Lower leg skin (tissue), 4 donors: Measurements from ENCODE around the gene BRSK1. TPM values are rescaled to one million over a fixed set of nuclear protein-coding genes. Genes with fewer than 3 reads are reported as not detected.

Experiments used
- DNase-seq, 2 donors: peaks; one replicate each; pipeline ENCODE4 v3.0.0-alpha.2; 2019; ENCODE audit warnings: low spot score in 2 of 2
- H3K4me3 ChIP-seq: fragments of 200-600 bp; sonication (generic); 2 replicates; pipeline ENCODE4 v1.5.1; 2017; ENCODE audit warnings: mild to moderate bottlenecking, low read depth; ENCODE audit not compliant: poor library complexity, severe bottlenecking
- POLR2A ChIP-seq, 2 donors: fragments of 450-650 bp; IDR thresholded peaks; one replicate each; pipeline ENCODE4 v1.6.1; 2016 to 2017; ENCODE audit warnings: antibody characterized with exemption in 2 of 2, mild to moderate bottlenecking in 1 of 2, moderate library complexity in 1 of 2
- WGBS, 2 donors: methylation state at CpG; one replicate each; pipeline ENCODE4 v1.1.5; 2018; 5-methylcytosine and 5-hydroxymethylcytosine counted together
- intact Hi-C: fragments of 100-400 bp; cut with DNase I; formaldehyde crosslinking; loops from one replicate; pipeline ENCODE4 v1.15.0; 2023; ENCODE audit warnings: low total_unique reads
- total RNA-seq, 4 donors: library from RNA; depleted of rRNA; stranded (reverse); fragments of >200 nt; gene quantifications; one replicate each; pipeline ENCODE4 v1.1.0, GENCODE V29; 2016
- TF ChIP-seq, protein P1 (sequence below), 3 donors: fragments of 450-650 bp; IDR thresholded peaks; one replicate each; pipeline ENCODE4 v1.5.1; 2016; ENCODE audit warnings: antibody characterized with exemption in 3 of 3, mild to moderate bottlenecking in 3 of 3, moderate library complexity in 2 of 3

The BRSK1 gene
- total RNA-seq, 4 donors from 2014 or later: 0.44 to 4.6 TPM; not detected in 2

DNA sequence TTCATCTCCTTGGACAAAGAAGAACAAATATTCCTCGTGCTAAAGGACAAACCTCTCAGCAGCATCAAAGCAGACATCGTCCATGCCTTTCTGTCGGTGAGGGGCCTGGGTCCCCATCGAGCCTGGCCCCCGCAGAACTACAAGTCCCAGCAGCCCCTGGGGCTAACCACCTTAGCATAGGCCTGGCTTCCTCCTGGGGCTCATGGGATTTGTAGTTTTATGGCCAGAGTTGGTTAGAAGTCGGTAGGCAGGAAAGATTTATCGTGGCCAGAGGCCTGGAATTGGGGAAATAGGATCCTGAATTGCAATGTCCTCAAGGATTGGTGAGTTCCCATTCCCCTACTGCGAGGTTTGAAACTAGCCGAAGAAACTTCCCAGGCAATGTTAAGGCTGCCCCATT, 21.7 kb downstream of the BRSK1 start:
- intact Hi-C loops: no loop called here
- WGBS, 2 donors: 80 to 90% methylated on average over 9 of the region's 9 CpGs
- DNase-seq: no peak
- no peak overlapping the region for H3K4me3 ChIP-seq
- TF ChIP-seq, protein P1, sequence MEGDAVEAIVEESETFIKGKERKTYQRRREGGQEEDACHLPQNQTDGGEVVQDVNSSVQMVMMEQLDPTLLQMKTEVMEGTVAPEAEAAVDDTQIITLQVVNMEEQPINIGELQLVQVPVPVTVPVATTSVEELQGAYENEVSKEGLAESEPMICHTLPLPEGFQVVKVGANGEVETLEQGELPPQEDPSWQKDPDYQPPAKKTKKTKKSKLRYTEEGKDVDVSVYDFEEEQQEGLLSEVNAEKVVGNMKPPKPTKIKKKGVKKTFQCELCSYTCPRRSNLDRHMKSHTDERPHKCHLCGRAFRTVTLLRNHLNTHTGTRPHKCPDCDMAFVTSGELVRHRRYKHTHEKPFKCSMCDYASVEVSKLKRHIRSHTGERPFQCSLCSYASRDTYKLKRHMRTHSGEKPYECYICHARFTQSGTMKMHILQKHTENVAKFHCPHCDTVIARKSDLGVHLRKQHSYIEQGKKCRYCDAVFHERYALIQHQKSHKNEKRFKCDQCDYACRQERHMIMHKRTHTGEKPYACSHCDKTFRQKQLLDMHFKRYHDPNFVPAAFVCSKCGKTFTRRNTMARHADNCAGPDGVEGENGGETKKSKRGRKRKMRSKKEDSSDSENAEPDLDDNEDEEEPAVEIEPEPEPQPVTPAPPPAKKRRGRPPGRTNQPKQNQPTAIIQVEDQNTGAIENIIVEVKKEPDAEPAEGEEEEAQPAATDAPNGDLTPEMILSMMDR (IDR thresholded peaks at IDR 0.05): no peak
- TF ChIP-seq POLR2A (IDR thresholded peaks at IDR 0.05): no peak

DNA sequence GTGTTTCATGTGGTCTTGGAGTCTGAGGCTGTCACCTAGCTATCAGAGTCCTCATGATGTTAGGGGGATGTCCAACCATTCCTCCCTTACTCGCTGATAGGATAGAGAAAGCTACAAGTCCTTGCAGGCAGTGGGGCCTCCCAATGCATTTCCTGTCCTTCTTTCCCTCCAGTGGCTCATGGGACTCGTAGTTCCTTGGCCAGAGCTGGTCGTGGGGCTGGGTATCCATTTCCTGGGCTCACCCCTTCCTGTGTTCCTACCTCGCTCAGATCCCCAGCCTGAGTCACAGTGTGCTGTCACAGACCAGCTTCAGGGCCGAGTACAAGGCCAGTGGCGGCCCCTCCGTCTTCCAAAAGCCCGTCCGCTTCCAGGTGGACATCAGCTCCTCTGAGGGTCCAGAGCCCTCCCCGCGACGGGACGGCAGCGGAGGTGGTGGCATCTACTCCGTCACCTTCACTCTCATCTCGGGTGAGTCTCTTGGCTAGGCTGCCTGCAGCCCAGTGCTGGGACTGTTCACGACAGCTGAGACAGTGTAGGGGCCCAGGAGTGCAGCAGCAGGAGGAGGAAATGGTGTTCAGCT, 22.3 kb downstream of the BRSK1 start:
- WGBS, 2 donors: 90 to 95% methylated on average over 14 to 17 of the region's 17 CpGs
- DNase-seq: no peak
- H3K4me3 ChIP-seq: no peak overlapping the region
- TF ChIP-seq POLR2A (IDR thresholded peaks at IDR 0.05): no peak
- TF ChIP-seq, protein P1 (IDR thresholded peaks at IDR 0.05): no peak
- intact Hi-C loops: no loop called here

DNA sequence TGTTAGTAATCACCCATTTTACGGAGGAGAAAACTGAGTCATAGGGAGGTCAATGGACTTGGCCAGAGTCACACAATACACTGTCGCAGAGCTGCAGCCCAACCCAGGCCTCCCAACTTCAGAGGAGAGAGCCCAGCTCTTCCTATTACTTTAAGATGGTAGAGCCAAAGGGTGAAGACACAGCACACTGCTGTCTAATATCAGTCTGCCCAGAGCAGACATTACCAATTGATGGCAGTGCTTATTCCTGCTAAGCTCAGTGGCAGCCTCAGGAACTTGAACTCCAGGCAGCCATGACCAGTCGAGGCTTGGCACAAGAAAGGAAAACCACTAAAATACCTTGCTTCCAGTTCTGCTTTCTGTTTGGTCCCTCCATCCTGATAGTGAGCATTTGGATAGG, 22.9 kb downstream of the BRSK1 start:
- H3K4me3 ChIP-seq: no peak overlapping the region
- DNase-seq: no peak
- 78 to 80% methylated on average over 3 of the region's 3 CpGs for WGBS, 2 donors
- TF ChIP-seq, protein P1 (IDR thresholded peaks at IDR 0.05): no peak
- TF ChIP-seq POLR2A (IDR thresholded peaks at IDR 0.05): no peak
- intact Hi-C loops: no loop called here

DNA sequence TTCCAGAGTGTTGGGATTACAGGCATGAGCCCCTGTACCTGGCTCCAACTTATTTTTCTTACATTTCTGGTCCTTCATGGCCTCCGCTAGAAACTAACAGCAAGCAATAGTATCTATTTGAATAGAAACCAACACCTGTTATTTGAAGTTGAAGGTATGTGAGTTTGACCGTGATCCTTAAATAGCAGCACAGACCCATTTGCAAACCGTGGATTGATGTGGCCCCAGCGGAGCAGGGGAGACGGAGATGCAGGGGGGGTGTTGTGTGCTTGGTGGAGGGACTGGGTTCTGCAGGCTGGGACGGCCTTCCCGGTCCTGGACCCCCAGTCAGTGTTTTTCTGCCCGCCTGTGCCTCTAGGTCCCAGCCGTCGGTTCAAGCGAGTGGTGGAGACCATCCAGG, 24.5 kb downstream of the BRSK1 start:
- no peak for DNase-seq
- intact Hi-C loops: no loop called here
- H3K4me3 ChIP-seq: no peak overlapping the region
- TF ChIP-seq POLR2A (IDR thresholded peaks at IDR 0.05): no peak
- TF ChIP-seq, protein P1 (IDR thresholded peaks at IDR 0.05): no peak
- WGBS, 2 donors: 93 to 94% methylated on average over 11 of the region's 11 CpGs

DNA sequence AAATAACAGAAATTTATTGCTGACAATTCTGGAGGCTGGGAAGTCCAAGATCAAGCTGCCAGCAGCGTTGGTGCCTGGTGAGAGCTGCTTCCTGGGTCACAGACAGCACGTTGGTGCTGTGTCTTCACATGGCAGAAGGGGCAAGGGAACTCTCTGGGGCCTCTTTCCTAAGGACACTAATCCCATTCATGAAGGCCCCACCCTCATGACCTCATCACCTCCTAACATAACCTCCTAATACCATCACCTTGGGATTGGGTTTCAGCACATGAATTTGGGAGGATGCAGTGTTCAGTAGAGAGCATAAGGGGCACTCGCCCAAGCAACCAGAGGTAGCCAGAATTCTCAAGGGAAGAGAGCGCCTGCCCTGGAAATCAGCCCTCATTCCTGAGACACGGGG, 25.7 kb downstream of the BRSK1 start:
- intact Hi-C loops: no loop called here
- DNase-seq: no peak
- 86 to 94% methylated on average over 3 to 5 of the region's 5 CpGs for WGBS, 2 donors
- no peak for TF ChIP-seq POLR2A (IDR thresholded peaks at IDR 0.05)
- TF ChIP-seq, protein P1 (IDR thresholded peaks at IDR 0.05): no peak
- no peak overlapping the region for H3K4me3 ChIP-seq

DNA sequence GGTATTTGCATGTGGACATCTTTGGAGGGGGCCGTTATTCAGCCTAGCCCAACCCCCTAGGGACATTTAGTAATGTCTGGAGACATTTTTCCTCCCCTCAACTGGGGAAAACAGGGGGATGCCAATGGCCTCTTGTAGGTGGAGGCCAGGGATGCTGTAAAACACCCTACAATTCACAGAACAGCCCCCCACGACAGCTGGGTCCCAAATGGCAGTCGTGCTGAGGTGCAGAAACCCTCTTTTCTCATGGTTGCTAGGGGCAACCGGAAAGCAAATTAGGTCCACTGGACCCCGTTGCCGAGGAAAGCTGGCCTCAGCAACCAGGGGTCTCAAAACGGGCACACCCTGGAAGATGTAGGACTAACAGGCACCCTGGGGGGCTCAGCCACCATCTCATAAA, 26.7 kb downstream of the BRSK1 start:
- WGBS, 2 donors: 74 to 78% methylated on average over 6 to 7 of the region's 7 CpGs
- TF ChIP-seq, protein P1 (IDR thresholded peaks at IDR 0.05): no peak
- TF ChIP-seq POLR2A (IDR thresholded peaks at IDR 0.05): no peak
- no peak for DNase-seq
- intact Hi-C loops: no loop called here
- H3K4me3 ChIP-seq: no peak overlapping the region
